ENCODE results near the gene SLC10A6. TPM values are rescaled to one million over a fixed set of nuclear protein-coding genes. Genes with fewer than 3 reads are reported as not detected.

Gene SLC10A6
- total and polyA plus RNA-seq, 9 donors, result 0.05 to 0.72 (median 0.27) TPM; not detected in 4

GRCh38 chr4:86810847-86811246 is 38.3 kb downstream of the SLC10A6 start:
- 92 to 97% (median 95%) methylated on average over 3 of the region's 3 CpGs for WGBS, 3 donors

DNA sequence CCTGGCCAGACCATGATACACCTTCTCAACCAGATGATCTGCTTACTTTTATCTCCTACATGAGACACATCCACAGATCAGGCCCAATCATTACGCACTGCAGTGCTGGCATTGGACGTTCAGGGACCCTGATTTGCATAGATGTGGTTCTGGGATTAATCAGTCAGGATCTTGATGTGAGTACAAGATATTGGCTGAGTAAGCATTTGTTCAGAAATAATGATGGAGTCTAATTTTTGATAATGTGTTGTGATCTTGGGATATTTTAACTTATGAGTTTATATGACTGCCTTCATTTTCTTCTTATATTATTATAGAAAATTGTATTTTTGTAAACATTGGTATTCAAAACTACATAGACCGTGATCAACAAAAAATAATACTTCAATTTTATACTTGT is 39.4 kb downstream of the SLC10A6 start:
- WGBS, 3 donors, result 93 to 97% (median 96%) methylated on average over 3 of the region's 3 CpGs
- no peaks in the 10 kb centered on the region for H3K27me3 ChIP-seq
- H3K9me3 ChIP-seq, result no peaks in the 10 kb centered on the region
- intact Hi-C loops (cut with DNase I), result no loop called here
- TF ChIP-seq CTCF (IDR thresholded peaks at IDR 0.05) (no peak), EP300 (IDR thresholded peaks at IDR 0.05) (no peak), POLR2A (IDR thresholded peaks at IDR 0.05) (no peak)
- no peaks in the 10 kb centered on the region for H3K4me1 ChIP-seq (ENCODE audit: insufficient read depth)
- no peak overlapping the region for H3K4me3 ChIP-seq
- no peak for DNase-seq
- H3K27ac ChIP-seq, result no peak overlapping the region
- H3K36me3 ChIP-seq, result peaks cover 2% of the 10 kb centered on the region

More at GRCh38 chr4:86810847-86811246, 38.3 kb downstream of the SLC10A6 start:
- no peak overlapping the region for H3K4me3 ChIP-seq
- H3K27ac ChIP-seq, result no peak overlapping the region
- H3K27me3 ChIP-seq, result no peaks in the 10 kb centered on the region
- H3K4me1 ChIP-seq (ENCODE audit: insufficient read depth), result no peaks in the 10 kb centered on the region
- H3K36me3 ChIP-seq, result peaks cover 2% of the 10 kb centered on the region
- no peak for TF ChIP-seq EP300 (IDR thresholded peaks at IDR 0.05)
- TF ChIP-seq CTCF (IDR thresholded peaks at IDR 0.05), result no peak
- no peak for TF ChIP-seq POLR2A (IDR thresholded peaks at IDR 0.05)
- H3K9me3 ChIP-seq, result no peaks in the 10 kb centered on the region
- no peak for DNase-seq
- intact Hi-C loops (cut with DNase I), result no loop called here

- H3K4me3 ChIP-seq, result no peak overlapping the region
- WGBS, 3 donors, result 93 to 99% (median 96%) methylated on average over 8 of the region's 8 CpGs
- no peaks in the 10 kb centered on the region for H3K27me3 ChIP-seq
- H3K27ac ChIP-seq, result no peak overlapping the region
- intact Hi-C loops (cut with DNase I), result no loop called here
- TF ChIP-seq EP300 (IDR thresholded peaks at IDR 0.05) (no peak), CTCF (IDR thresholded peaks at IDR 0.05) (no peak), POLR2A (IDR thresholded peaks at IDR 0.05) (no peak)
- DNase-seq, result no peak
- no peaks in the 10 kb centered on the region for H3K4me1 ChIP-seq (ENCODE audit: insufficient read depth)
- H3K36me3 ChIP-seq, result no peaks in the 10 kb centered on the region
- H3K9me3 ChIP-seq, result no peaks in the 10 kb centered on the region
Observed at GRCh38 chr4:86791126-86791525, 58.1 kb downstream of the SLC10A6 start.

DNA sequence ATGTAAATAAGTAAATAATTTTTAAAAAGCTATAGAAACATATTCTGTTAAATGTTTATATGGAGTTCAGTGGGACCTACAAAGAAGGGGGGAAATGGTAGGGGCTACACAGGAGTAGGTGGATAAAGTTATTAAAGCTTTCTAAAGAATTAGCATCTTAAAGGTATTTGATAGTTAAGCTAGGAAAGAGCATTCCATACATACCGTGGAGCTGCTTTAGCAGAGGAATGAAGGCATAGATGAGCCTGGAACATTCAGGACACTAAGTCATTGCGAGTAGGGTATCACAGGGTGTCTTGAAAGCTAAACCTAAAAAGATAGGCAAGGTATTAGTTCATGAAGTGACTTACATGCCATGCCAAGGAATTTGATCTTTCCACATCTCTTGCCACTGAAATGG is 60.4 kb downstream of the SLC10A6 start:
- Histone ChIP-seq H3K4me1 (ENCODE audit: insufficient read depth) (no peaks in the 10 kb centered on the region), H3K9me3 (no peaks in the 10 kb centered on the region), H3K4me3 (no peak overlapping the region), H3K27me3 (no peaks in the 10 kb centered on the region), H3K27ac (no peak overlapping the region), H3K36me3 (no peaks in the 10 kb centered on the region)
- TF ChIP-seq EP300 (IDR thresholded peaks at IDR 0.05) (no peak), POLR2A (IDR thresholded peaks at IDR 0.05) (no peak), CTCF (IDR thresholded peaks at IDR 0.05) (no peak)
- intact Hi-C loops (cut with DNase I), result no loop called here
- DNase-seq, result no peak
- 89 to 91% (median 90%) methylated on average over 2 of the region's 2 CpGs for WGBS, 3 donors

All from ovary (tissue), 9 donors.